Amniotic epithelial cell (primary cell): ENCODE measurements around the gene KCNC1.

ENCODE experiments used
- DNase-seq: peaks from one replicate; pipeline ENCODE4 v3.0.0-alpha.2; 2010; ENCODE audit warnings: low read depth

The KCNC1 gene

GRCh38 chr11:17753153-17753552 is 18.6 kb downstream of the KCNC1 start:
- DNase-seq, result no peak

- DNase-seq, result no peak
Measured at GRCh38 chr11:17753641-17754040, 19.1 kb downstream of the KCNC1 start.

DNA sequence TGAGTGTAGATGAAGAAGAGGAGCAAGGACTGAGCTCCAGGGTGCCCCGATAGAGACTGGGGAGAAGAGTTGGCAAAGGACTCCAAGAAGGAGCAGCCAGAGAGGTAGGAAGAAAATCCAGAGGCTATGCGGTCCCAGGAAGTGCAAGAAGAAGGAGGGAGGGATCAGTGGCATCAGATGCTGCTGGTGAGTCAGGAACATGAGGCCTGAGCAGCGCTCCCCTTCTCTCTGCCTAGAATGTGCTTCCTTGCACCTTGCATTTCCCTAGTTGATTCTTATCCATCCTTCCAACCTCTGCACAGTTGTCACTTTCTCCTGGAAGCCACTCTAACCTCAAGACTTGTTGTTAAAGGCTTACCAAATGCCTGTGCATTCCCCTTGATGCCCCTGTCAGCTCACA is 21.3 kb downstream of the KCNC1 start:
- no peak for DNase-seq

DNA sequence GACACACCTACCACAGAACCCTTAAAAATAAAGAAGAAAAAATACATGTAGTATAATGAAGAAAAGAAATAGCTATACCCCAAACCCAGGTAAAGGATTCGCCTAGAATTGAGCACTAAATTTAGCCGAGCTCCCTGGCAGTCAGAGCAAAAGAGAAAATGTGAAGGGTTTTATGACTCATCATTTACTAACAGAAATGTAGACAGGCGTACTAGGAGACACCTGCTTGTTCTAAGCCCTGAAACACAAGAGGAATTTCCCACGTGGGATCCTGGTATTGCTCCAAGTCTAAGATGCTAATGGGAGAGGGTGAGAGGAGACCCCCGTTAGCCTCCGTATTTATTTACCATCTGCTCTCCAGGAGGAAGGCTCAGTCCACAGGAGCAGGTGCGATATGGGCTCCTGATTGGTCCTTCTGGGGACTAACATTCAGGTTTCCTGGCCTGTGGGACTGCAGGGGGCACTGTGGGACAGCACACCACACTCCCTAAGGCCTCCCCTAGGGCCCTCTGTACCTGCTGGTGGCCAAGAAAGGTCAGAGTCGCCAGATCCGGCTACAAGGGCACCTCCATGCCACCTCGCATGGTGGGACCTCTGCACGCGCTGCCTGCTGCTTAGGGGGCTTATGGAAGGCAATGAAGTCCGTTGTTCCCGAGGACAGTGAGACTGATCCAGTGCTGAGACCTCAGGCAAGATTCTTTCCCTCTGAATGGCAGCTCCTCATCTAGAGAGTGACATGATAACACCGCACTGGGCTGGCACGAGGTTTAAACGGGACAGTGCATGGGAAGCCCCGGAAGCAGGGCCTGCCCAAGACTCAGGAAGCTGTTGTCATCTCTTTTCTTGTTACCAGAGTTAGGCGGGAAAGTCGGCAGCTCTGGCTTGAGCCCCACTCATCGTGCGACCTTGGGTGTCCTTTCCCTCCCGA is 25.8 kb downstream of the KCNC1 start:
- peak; percentile 37 for DNase-seq

DNA sequence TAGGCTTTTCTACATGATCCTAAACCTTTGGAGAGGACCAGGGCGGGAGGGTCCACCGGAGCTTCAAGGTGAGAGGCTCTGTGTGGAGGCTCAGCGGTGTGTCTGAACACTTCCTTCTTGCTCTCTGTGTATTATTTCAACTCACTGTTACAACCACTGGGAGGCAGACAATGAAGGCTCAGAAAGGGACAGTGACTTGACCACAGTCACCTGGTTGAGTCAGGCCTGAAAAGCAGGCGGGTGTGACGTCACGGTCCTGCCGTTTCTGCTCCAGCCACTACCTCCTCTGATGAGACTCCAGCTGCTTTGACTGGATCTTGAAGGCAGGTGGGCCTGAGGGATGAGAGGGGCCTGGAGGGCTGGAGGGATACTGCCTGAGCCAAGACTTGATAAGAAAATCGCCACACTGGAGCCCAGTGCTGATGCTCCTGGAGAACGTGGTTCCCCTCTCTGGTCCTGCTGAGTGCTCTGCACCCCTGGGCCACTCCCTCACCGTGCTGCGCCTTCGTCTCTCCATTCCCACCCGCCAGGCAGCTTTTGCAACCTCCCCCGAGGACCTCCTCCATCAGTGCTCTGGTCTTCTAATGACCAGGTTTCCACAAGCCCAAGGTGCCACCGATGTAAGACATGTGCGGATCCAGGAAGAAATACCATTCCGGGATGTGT is 27.9 kb downstream of the KCNC1 start:
- no peak for DNase-seq

DNA sequence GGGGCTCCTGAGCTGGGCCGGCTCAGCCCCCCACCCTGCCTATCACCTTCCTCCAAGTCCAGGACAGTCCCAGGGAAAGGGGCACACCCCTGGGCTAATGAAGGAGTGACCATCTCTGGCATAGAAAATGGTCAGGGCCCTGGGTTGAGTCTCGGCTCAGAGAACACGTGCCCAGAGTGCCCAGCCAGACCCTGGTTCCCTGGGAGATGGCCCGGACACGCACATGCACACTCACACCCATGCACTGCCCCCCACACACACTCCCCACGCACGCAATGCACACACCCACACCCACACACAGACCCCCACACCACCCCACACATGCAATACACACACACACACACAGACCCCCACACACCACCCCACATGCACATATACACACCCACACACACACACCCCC is 28.7 kb downstream of the KCNC1 start:
- DNase-seq, result no peak

GRCh38 chr11:17763703-17764102 is 29.1 kb downstream of the KCNC1 start:
- no peak for DNase-seq

DNA sequence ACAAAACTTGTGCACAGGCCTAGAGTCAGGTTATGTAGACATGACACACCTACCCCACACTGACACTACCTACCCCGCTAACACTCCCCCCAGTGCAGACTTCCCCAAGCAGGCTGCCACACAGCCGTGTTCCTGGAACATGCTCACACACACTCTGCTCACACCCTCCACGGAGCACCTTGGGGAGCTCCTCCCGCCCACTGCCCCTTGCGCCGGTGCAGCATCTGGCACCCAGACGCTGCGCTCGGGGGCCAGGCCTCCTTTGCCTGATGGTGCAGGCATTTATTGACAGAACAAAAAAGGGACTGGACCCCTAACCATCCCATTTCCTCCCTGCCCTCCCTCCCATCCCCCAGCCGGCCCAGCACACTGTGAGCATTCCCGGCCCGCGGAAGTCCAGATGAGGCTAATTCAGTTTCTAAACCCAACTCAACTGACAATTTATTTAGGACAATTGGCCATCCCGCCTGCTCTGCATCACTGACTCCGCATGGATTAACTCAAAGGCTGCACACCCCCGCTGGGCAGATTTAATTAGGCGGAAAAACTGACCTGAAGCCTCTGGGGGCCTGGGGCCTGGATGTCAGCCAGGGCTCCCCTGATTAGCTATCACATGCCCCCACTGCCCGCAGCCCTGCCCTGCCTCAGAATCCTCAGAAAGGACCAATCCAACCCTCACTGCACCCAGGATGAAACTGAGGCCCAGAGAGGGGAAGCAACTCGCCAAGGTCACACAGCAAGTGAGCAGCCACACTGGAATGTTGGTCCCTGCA is 30.1 kb downstream of the KCNC1 start:
- no peak for DNase-seq

DNA sequence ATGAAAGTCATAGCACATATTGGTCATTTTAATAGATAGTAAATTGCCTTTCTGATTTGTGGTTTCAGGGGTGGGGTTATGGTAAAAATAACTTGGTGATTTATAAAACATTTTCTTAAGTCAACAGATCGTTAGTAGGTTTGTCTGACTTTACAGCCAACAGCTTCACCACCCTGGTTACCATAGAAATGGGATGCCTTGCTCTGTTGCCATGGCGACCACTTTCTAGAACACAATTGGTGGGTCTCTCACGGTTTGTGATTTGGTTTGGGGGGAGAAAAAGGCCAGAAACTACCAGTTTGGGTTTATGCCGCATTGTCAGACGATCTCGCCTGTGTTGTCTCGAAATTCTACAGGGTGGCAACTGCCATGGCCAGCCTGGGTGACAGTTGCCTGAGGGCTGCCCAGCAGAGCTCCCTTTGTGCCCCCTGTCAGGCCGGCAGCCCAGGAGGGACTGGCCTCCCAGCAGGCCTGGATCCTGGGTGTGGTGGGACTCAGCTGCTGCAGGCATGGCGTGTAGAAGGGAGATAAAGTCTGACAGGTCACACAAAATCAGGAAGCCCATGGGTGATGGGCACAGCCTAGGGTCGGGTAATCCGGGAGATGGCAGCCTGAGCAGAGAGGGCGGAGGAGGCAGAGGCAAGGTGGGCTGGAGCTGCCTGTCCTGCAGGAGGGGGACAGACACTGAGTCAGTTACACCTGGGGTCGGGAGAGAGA is 30.9 kb downstream of the KCNC1 start:
- DNase-seq, result no peak

GRCh38 chr11:17766073-17766359 is 31.4 kb downstream of the KCNC1 start:
- no peak for DNase-seq

DNA sequence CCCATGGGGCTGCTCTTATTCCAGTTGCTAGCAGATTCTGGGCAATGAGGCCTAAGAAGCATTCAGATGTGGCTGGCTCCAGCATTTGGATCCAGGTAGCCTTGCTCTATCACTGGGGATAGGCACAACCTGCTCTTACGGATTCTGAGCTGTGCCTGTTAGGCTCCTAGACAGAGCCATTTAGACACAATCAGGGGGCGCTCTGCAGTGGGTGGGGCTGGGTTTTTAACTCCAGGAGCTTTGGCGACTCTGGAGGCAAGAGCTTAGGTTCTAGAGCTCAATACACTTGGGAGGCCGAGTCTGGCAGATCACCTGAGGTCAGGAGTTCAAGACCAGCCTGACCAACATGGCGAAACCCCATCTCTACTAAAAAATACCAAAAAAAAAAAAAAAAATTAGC is 32.0 kb downstream of the KCNC1 start:
- DNase-seq, result no peak

DNA sequence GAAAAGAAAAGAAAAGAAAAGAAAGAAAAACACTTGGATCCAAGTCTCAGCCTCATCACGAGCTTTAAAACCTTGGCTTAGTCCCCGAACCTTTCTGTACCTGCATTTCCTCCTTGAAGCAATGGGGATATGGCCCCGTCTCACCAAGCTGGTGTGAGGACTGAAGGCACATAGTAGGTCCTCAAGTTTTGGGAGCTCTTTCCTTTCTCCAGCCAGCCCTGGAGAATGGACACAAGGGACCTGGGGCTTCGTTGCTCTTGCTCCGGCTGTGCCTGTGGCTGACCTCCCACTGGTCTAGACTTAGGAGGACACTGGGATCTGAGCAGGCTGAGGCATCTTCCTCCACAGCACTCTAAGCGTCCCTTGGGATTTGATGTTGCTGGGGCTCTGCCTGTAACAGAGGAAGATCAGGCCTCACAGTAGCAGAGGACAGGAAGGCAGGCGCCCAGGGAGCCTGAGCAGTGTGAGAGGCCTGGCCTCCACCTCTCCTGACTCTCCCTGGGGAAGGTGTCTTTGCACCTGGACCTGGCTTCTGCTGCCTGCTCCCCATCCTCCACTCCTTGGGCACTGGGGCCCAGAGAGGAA is 32.8 kb downstream of the KCNC1 start:
- no peak for DNase-seq

- DNase-seq, result no peak
Measured at GRCh38 chr11:17767914-17768313, 33.3 kb downstream of the KCNC1 start.

- DNase-seq, result no peak
Measured at GRCh38 chr11:17768547-17768946, 34.0 kb downstream of the KCNC1 start.

GRCh38 chr11:17769218-17769617 is 34.6 kb downstream of the KCNC1 start:
- DNase-seq, result no peak

- no peak for DNase-seq
Measured at GRCh38 chr11:17770048-17770652, 35.6 kb downstream of the KCNC1 start.

DNA sequence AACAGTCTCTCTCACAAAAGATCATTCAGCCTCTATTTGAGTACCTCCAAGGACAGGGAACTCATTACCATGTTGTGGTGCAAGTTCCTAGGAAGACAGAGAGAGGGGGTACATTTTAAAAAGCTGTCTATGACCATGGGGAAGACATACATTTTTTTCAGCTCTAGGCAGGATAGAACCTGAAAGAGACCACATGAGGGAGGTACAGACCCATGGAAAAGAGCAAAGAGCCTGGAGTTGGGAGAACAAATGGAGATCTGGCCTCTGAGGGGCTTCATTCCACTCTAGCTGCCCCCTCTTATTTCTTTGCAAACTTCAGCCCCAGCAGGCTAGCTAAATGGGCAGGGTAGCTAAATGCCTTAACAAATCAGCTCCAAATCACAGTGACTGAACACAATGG is 36.3 kb downstream of the KCNC1 start:
- no peak for DNase-seq

- no peak for DNase-seq
Measured at GRCh38 chr11:17771415-17771814, 36.8 kb downstream of the KCNC1 start.

- DNase-seq, result no peak
Measured at GRCh38 chr11:17771841-17772401, 37.3 kb downstream of the KCNC1 start.

DNA sequence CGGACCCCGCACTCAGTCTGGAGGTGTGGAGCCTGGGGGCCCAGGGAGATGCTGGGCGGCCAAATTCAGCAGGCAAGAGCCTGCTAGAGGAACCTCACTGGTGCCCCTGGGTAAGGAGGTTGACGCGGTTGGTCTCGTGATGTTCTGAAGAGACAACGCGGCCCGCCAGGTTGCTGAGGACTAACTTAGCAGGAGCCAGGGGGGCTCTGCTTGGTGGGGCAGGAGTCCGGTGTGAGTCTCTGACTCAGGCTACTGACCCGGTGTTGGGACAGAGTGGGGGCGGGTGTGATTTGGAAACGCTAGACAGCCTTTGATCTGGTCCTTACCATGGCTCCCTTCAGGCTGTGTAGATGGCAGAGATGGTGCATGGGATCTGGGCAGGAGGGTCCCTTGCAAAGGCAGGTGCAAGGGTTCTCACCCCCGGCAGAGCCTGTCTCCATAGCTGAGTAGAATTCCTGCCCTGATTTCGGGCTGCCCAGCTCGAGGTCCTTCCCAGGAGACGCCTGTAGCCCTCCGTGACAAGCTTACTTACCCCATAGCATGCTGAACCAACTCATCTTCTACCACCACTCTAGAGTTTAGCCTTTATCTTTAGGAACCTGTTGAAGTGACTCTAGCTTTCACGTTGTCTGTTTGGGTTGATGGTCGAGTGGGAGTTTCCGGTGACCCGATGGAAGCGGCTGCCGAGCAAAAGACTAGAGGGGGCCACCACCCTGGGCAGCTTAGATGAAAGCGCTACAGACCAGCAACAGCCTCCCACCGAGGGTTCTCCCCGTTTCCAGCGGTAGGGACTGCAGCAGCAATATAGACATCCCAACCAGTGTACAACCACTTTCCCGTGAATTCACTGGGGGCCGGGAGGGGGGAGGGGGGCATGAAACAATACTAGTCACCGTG is 38.4 kb downstream of the KCNC1 start:
- no peak for DNase-seq
